Measurements from ENCODE around the gene UQCRFS1.

The UQCRFS1 gene

DNA sequence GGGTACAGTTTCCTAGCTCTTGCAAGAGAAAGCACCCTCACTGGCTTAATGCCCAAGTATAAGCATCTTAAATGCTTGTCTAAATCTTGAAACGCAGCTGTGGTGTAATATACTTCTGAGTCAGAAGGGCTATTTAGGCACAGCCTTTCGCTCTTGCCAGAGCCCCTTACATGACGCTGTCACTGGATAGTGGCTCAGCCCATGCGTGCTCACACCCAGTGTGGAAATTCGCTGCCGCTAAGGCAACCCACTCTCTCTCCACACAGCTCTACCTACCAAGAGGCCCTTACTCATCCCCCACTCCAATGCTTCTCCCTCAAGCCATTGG lies 24.0 kb downstream of the UQCRFS1 start:
- peaks cover 17% of the 10 kb centered on the region for H3K27me3 ChIP-seq (replicated peaks; ENCODE audit: control insufficient read depth, insufficient read depth, low read length)
- no peaks in the 10 kb centered on the region for H3K9me3 ChIP-seq (ENCODE audit: control insufficient read depth, low read length)
- peak; percentile 4 for DNase-seq (ENCODE audit: low read depth)
- no peaks in the 10 kb centered on the region for H3K36me3 ChIP-seq (ENCODE audit: control insufficient read depth, insufficient read depth, low read length, severe bottlenecking)
- H3K4me3 ChIP-seq (ENCODE audit: low read length): no peak overlapping the region
- peaks cover 16% of the 10 kb centered on the region for H3K4me1 ChIP-seq (ENCODE audit: control insufficient read depth, insufficient read depth, low read length)
- H3K9ac ChIP-seq (ENCODE audit: low read length): peak overlapping the region; percentile 17

GRCh38 chr19:29188289-29189032 lies 24.5 kb downstream of the UQCRFS1 start:
- Histone ChIP-seq H3K27me3 (replicated peaks; ENCODE audit: control insufficient read depth, insufficient read depth, low read length) (peaks cover 17% of the 10 kb centered on the region), H3K9ac (ENCODE audit: low read length) (peak overlapping the region; percentile 17), H3K36me3 (ENCODE audit: control insufficient read depth, insufficient read depth, low read length, severe bottlenecking) (no peaks in the 10 kb centered on the region), H3K4me3 (ENCODE audit: low read length) (no peak overlapping the region), H3K4me1 (ENCODE audit: control insufficient read depth, insufficient read depth, low read length) (peaks cover 16% of the 10 kb centered on the region), H3K9me3 (ENCODE audit: control insufficient read depth, low read length) (no peaks in the 10 kb centered on the region)
- DNase-seq (ENCODE audit: low read depth): no peak

DNA sequence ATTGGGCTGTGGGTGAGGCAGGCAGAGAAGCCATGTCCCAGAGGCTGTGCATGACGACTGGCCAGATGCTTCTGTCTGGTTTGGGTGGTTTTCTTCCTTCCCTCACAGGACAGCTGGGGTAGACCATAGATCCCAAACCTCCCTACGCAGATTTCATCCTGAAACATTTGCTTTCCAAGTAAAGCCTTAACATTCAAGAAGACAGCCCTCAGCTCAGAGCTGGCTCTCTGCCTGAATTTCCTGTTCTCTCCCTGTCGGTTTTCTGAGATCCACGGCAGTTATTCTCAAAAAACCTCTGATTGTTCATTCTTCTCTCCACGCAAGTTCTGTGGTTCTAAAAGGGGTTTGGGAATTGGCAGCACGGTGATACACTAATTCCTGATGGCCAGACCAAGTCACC lies 25.3 kb downstream of the UQCRFS1 start:
- peaks cover 17% of the 10 kb centered on the region for H3K27me3 ChIP-seq (replicated peaks; ENCODE audit: control insufficient read depth, insufficient read depth, low read length)
- no peak overlapping the region for H3K4me3 ChIP-seq (ENCODE audit: low read length)
- no peaks in the 10 kb centered on the region for H3K36me3 ChIP-seq (ENCODE audit: control insufficient read depth, insufficient read depth, low read length, severe bottlenecking)
- no peak for DNase-seq (ENCODE audit: low read depth)
- H3K4me1 ChIP-seq (ENCODE audit: control insufficient read depth, insufficient read depth, low read length): peaks cover 16% of the 10 kb centered on the region
- H3K9me3 ChIP-seq (ENCODE audit: control insufficient read depth, low read length): no peaks in the 10 kb centered on the region
- H3K9ac ChIP-seq (ENCODE audit: low read length): no peak overlapping the region

DNA sequence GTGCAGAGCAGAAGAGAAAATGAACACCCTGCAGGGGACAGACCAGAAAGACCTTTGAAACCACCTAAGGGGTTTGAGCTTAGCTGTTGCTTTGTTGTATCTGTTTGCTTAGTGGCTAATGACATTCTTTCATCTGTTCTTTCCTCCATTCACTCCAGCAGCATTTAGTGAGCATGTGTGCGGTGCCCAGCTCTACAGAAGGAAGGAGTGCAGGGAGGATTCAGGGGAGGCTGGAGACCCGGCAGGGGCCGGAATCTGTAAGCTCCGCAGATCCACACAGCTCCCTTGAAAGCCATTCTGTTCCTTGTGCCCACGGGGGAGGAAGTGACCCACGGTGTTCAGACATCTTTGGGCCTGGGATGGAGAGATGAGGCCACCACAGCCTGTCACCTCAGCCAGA lies 27.5 kb downstream of the UQCRFS1 start:
- Histone ChIP-seq H3K27me3 (replicated peaks; ENCODE audit: control insufficient read depth, insufficient read depth, low read length) (peaks cover 17% of the 10 kb centered on the region), H3K9me3 (ENCODE audit: control insufficient read depth, low read length) (no peaks in the 10 kb centered on the region), H3K4me3 (ENCODE audit: low read length) (no peak overlapping the region), H3K4me1 (ENCODE audit: control insufficient read depth, insufficient read depth, low read length) (peaks cover 16% of the 10 kb centered on the region), H3K9ac (ENCODE audit: low read length) (no peak overlapping the region), H3K36me3 (ENCODE audit: control insufficient read depth, insufficient read depth, low read length, severe bottlenecking) (no peaks in the 10 kb centered on the region)
- no peak for DNase-seq (ENCODE audit: low read depth)

DNA sequence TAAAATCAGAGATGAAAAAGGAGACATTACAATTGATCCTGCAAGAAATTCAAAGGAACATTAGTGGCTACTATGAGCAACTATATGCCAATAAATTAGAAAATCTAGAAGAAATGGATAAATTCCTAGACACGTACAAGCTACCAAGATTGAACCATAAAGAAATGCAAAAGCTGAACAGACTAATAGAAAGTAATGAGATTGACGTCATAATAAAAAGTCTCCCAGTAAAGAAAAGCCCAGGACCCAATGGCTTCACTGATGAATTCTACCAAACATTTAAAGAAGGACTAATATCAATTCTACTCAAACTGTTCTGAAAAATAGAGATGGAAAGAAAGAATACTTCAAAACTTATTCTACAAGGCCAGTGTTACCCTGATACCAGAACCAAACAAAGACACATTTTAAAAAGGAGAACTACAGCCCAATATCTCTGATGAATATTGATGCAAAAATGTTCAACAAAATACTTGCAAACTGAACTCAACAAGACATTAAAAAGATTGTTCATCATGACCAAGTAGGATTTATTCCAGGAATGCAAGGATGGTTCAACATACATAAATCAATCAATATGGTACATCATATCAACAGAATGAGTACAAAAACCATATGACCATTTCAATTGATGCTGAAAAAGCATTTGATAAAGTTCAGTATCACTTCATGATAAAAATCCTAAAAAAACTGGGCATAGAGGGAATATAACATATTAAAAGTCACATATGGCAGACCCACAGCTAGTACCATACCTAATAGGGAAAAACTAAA lies 35.8 kb downstream of the UQCRFS1 start:
- no peaks in the 10 kb centered on the region for H3K27me3 ChIP-seq (replicated peaks; ENCODE audit: control insufficient read depth, insufficient read depth, low read length)
- H3K4me3 ChIP-seq (ENCODE audit: low read length): no peak overlapping the region
- DNase-seq (ENCODE audit: low read depth): no peak
- H3K36me3 ChIP-seq (ENCODE audit: control insufficient read depth, insufficient read depth, low read length, severe bottlenecking): no peaks in the 10 kb centered on the region
- no peak overlapping the region for H3K9ac ChIP-seq (ENCODE audit: low read length)
- H3K9me3 ChIP-seq (ENCODE audit: control insufficient read depth, low read length): peaks cover 43% of the 10 kb centered on the region
- H3K4me1 ChIP-seq (ENCODE audit: control insufficient read depth, insufficient read depth, low read length): no peaks in the 10 kb centered on the region

DNA sequence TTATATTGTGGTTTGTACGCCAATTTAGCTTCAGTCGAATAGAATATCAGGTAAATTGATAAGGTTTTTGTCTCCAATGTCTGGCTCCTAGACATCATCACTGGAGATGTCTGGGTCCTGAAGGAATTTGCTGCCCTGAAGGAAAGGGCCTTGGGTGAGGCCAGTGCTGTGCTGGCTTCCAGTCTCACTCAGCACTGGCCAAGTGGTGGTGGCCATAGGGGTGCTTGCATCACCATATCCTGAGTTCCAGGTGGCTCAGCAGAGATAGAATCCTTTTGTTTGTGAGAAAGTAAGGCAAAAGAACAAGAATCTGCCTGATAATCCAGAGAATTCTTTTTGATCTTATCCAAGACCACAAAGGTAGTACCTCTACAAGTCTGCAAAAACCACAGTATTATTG lies 39.1 kb downstream of the UQCRFS1 start:
- H3K9ac ChIP-seq (ENCODE audit: low read length): no peak overlapping the region
- H3K4me1 ChIP-seq (ENCODE audit: control insufficient read depth, insufficient read depth, low read length): no peaks in the 10 kb centered on the region
- no peak overlapping the region for H3K4me3 ChIP-seq (ENCODE audit: low read length)
- peaks cover 37% of the 10 kb centered on the region for H3K9me3 ChIP-seq (ENCODE audit: control insufficient read depth, low read length)
- no peaks in the 10 kb centered on the region for H3K27me3 ChIP-seq (replicated peaks; ENCODE audit: control insufficient read depth, insufficient read depth, low read length)
- no peaks in the 10 kb centered on the region for H3K36me3 ChIP-seq (ENCODE audit: control insufficient read depth, insufficient read depth, low read length, severe bottlenecking)
- no peak for DNase-seq (ENCODE audit: low read depth)

GRCh38 chr19:29172302-29172701 lies 40.6 kb downstream of the UQCRFS1 start:
- Histone ChIP-seq H3K4me1 (ENCODE audit: control insufficient read depth, insufficient read depth, low read length) (no peaks in the 10 kb centered on the region), H3K9ac (ENCODE audit: low read length) (no peak overlapping the region), H3K36me3 (ENCODE audit: control insufficient read depth, insufficient read depth, low read length, severe bottlenecking) (no peaks in the 10 kb centered on the region), H3K9me3 (ENCODE audit: control insufficient read depth, low read length) (peaks cover 21% of the 10 kb centered on the region), H3K4me3 (ENCODE audit: low read length) (no peak overlapping the region), H3K27me3 (replicated peaks; ENCODE audit: control insufficient read depth, insufficient read depth, low read length) (no peaks in the 10 kb centered on the region)
- no peak for DNase-seq (ENCODE audit: low read depth)

- H3K9me3 ChIP-seq (ENCODE audit: control insufficient read depth, low read length): peaks cover 13% of the 10 kb centered on the region
- no peak for DNase-seq (ENCODE audit: low read depth)
- no peaks in the 10 kb centered on the region for H3K27me3 ChIP-seq (replicated peaks; ENCODE audit: control insufficient read depth, insufficient read depth, low read length)
- H3K4me3 ChIP-seq (ENCODE audit: low read length): no peak overlapping the region
- no peak overlapping the region for H3K9ac ChIP-seq (ENCODE audit: low read length)
- H3K36me3 ChIP-seq (ENCODE audit: control insufficient read depth, insufficient read depth, low read length, severe bottlenecking): no peaks in the 10 kb centered on the region
- H3K4me1 ChIP-seq (ENCODE audit: control insufficient read depth, insufficient read depth, low read length): no peaks in the 10 kb centered on the region
Measured at GRCh38 chr19:29171525-29171924, 41.4 kb downstream of the UQCRFS1 start.

DNA sequence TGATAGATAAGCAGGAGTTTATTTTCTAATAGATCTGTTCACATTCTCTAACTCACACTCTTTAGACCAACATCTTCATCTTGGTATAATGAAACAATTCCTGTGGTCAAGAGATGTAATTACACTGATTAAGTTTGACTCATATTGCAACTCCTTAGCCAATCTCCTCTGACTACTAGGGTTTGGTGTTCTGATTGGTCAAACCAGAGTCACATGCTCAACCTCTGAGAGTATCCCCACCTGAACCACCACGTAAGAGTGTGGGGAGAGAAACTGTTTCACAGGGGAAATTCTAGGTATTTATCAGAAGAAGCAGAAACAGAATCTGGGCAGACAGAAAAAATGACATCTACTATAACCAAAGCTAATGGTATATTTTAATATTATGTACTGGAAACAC lies 42.4 kb downstream of the UQCRFS1 start:
- Histone ChIP-seq H3K36me3 (ENCODE audit: control insufficient read depth, insufficient read depth, low read length, severe bottlenecking) (no peaks in the 10 kb centered on the region), H3K4me1 (ENCODE audit: control insufficient read depth, insufficient read depth, low read length) (no peaks in the 10 kb centered on the region), H3K9ac (ENCODE audit: low read length) (no peak overlapping the region), H3K27me3 (replicated peaks; ENCODE audit: control insufficient read depth, insufficient read depth, low read length) (no peaks in the 10 kb centered on the region), H3K4me3 (ENCODE audit: low read length) (no peak overlapping the region), H3K9me3 (ENCODE audit: control insufficient read depth, low read length) (peaks cover 4% of the 10 kb centered on the region)
- no peak for DNase-seq (ENCODE audit: low read depth)

- Histone ChIP-seq H3K27me3 (replicated peaks; ENCODE audit: control insufficient read depth, insufficient read depth, low read length) (no peaks in the 10 kb centered on the region), H3K4me3 (ENCODE audit: low read length) (no peak overlapping the region), H3K36me3 (ENCODE audit: control insufficient read depth, insufficient read depth, low read length, severe bottlenecking) (no peaks in the 10 kb centered on the region), H3K9me3 (ENCODE audit: control insufficient read depth, low read length) (no peaks in the 10 kb centered on the region), H3K9ac (ENCODE audit: low read length) (no peak overlapping the region), H3K4me1 (ENCODE audit: control insufficient read depth, insufficient read depth, low read length) (no peaks in the 10 kb centered on the region)
- no peak for DNase-seq (ENCODE audit: low read depth)
Measured at GRCh38 chr19:29162694-29163093, 50.3 kb downstream of the UQCRFS1 start.

- Histone ChIP-seq H3K9ac (ENCODE audit: low read length) (no peak overlapping the region), H3K4me1 (ENCODE audit: control insufficient read depth, insufficient read depth, low read length) (no peaks in the 10 kb centered on the region), H3K4me3 (ENCODE audit: low read length) (no peak overlapping the region), H3K36me3 (ENCODE audit: control insufficient read depth, insufficient read depth, low read length, severe bottlenecking) (no peaks in the 10 kb centered on the region), H3K9me3 (ENCODE audit: control insufficient read depth, low read length) (peaks cover 40% of the 10 kb centered on the region), H3K27me3 (replicated peaks; ENCODE audit: control insufficient read depth, insufficient read depth, low read length) (no peaks in the 10 kb centered on the region)
- no peak for DNase-seq (ENCODE audit: low read depth)
Measured at GRCh38 chr19:29155683-29156082, 57.3 kb downstream of the UQCRFS1 start.
